B cell (primary cell): Measurements from ENCODE around the gene OR8D1. TPM values are rescaled to one million over a fixed set of nuclear protein-coding genes. Genes with fewer than 3 reads are reported as not detected.

Experiments
- ATAC-seq: fragments of 200-7000 bp; cut with Tn5 transposase; one replicate; pipeline ENCODE4 v1.10.0; 2021; ENCODE audit warnings: low read depth, mild to moderate bottlenecking, moderate number of reproducible peaks, moderate library complexity
- CTCF ChIA-PET: fragments of 350-600 bp; sonication (Branson Sonifier 250); formaldehyde crosslinking; loops from one replicate; lab custom pipeline; 2021; ENCODE audit warnings: antibody characterized with exemption, inconsistent platforms; lab: Charles Lee
- POLR2A ChIA-PET: fragments of 350-600 bp; sonication (Branson Sonifier 250); formaldehyde crosslinking; loops from one replicate; lab custom pipeline; 2021; ENCODE audit warnings: antibody characterized with exemption; lab: Charles Lee
- DNase-seq: peaks from one replicate; pipeline ENCODE4 v3.0.0; 2013
- H2AFZ ChIP-seq: 2 replicates; pipeline ENCODE4 v1.6.1; 2012; ENCODE audit warnings: mild to moderate bottlenecking, low read depth, low read length; ENCODE audit not compliant: insufficient read depth, poor library complexity, severe bottlenecking
- H3K27ac ChIP-seq, 2 donors: 1 replicate in 1 of 2; 2 replicates in 1 of 2; pipeline ENCODE4 v1.5.1; 2012 to 2013; ENCODE audit warnings: low read length in 2 of 2, mild to moderate bottlenecking in 2 of 2, moderate library complexity in 1 of 2
- H3K27me3 ChIP-seq, 4 experiments: fragments of 200-600 bp in 1 of 4; sonication (generic) in 1 of 4; replicated peaks in 1 of 4; 1 replicate in 2 of 4; 2 replicates in 2 of 4; pipeline versions ENCODE4 v1.6.1 to v1.7.0; 2013 to 2016; ENCODE audit warnings: low read length in 3 of 4, mild to moderate bottlenecking in 2 of 4, mixed read lengths in 1 of 4, moderate library complexity in 1 of 4; ENCODE audit not compliant: insufficient read depth in 4 of 4, control insufficient read depth in 3 of 4; ENCODE audit errors: control extremely low read depth in 1 of 4
- H3K36me3 ChIP-seq, 2 experiments: replicated peaks in 1 of 2; 1 replicate in 1 of 2; 2 replicates in 1 of 2; pipeline versions ENCODE4 v1.6.1 to v1.7.1; 2013; ENCODE audit warnings: low read length in 1 of 2; ENCODE audit not compliant: insufficient read depth in 2 of 2, control insufficient read depth in 1 of 2; ENCODE audit errors: control extremely low read depth in 1 of 2, extremely low read depth in 1 of 2
- H3K4me1 ChIP-seq, 2 donors: fragments of 200-600 bp in 1 of 2; sonication (generic) in 1 of 2; 1 replicate in 1 of 2; 2 replicates in 1 of 2; pipeline versions ENCODE4 v1.5.1 to v1.6.1; 2013 to 2017; ENCODE audit warnings: low read length in 2 of 2; ENCODE audit not compliant: control insufficient read depth in 2 of 2, insufficient read depth in 2 of 2
- H3K4me2 ChIP-seq: replicated peaks from 2 replicates; pipeline ENCODE3; 2012; ENCODE audit warnings: mild to moderate bottlenecking, low read depth, low read length; ENCODE audit not compliant: poor library complexity, severe bottlenecking
- H3K4me3 ChIP-seq, 5 experiments: fragments of 200-600 bp in 1 of 5; sonication (generic) in 1 of 5; 1 replicate in 3 of 5; 2 replicates in 2 of 5; pipeline versions ENCODE4 v1.5.1 to v1.7.0; 2011 to 2016; ENCODE audit warnings: low read length in 4 of 5, mild to moderate bottlenecking in 4 of 5, low read depth in 2 of 5, control low read depth in 1 of 5, moderate library complexity in 1 of 5; ENCODE audit not compliant: insufficient read depth in 1 of 5; ENCODE audit errors: control extremely low read depth in 1 of 5, extremely low read depth in 1 of 5
- H3K79me2 ChIP-seq: fragments of 200-600 bp; sonication (generic); one replicate; pipeline ENCODE4 v1.6.0; 2016; ENCODE audit warnings: low read length; ENCODE audit not compliant: control insufficient read depth, insufficient read depth
- H3K9ac ChIP-seq: fragments of 200-600 bp; sonication (generic); 2 replicates; pipeline ENCODE4 v1.6.1; 2017; ENCODE audit warnings: mild to moderate bottlenecking, low read length, moderate library complexity
- H3K9me3 ChIP-seq, 3 donors: one replicate each; pipeline versions ENCODE4 v1.6.1 to v1.7.1; 2013; ENCODE audit warnings: low read length in 2 of 3; ENCODE audit not compliant: control insufficient read depth in 2 of 3, insufficient read depth in 1 of 3; ENCODE audit errors: control extremely low read depth in 1 of 3
- H4K20me1 ChIP-seq: 2 replicates; pipeline ENCODE4 v1.6.0; 2012; ENCODE audit warnings: mild to moderate bottlenecking, low read length; ENCODE audit not compliant: insufficient read depth, control insufficient read depth, poor library complexity, severe bottlenecking
- H3K27ac Mint-ChIP-seq: one replicate; pipeline ENCODE4 v1.8.0; 2021; ENCODE audit warnings: mixed read lengths
- H3K27me3 Mint-ChIP-seq: one replicate; pipeline ENCODE4 v1.8.0; 2021; ENCODE audit warnings: mixed read lengths
- H3K4me1 Mint-ChIP-seq: one replicate; pipeline ENCODE4 v1.8.0; 2021; ENCODE audit warnings: mixed read lengths
- H3K4me3 Mint-ChIP-seq: one replicate; pipeline ENCODE4 v1.8.0; 2021; ENCODE audit warnings: mixed read lengths
- H3K9me3 Mint-ChIP-seq: one replicate; pipeline ENCODE4 v1.8.0; 2022; ENCODE audit warnings: mixed read lengths; ENCODE audit not compliant: insufficient read depth
- EZH2 ChIP-seq: IDR thresholded peaks from 2 replicates; pipeline ENCODE4 v1.6.1; 2012; ENCODE audit warnings: borderline replicate concordance, low read depth, mild to moderate bottlenecking, moderate library complexity, low read length; ENCODE audit not compliant: insufficient read depth, poor library complexity, severe bottlenecking
- WGBS: methylation state at CpG from one replicate; pipeline ENCODE4 v1.1.5; 2013; ENCODE audit warnings: missing lambda C conversion rate; ENCODE audit not compliant: insufficient coverage; 5-methylcytosine and 5-hydroxymethylcytosine counted together
- intact Hi-C: fragments of 100-400 bp; cut with micrococcal nuclease; formaldehyde crosslinking; loops from one replicate; pipeline ENCODE4 v1.10.0; 2022
- polyA plus RNA-seq: library from polyadenylated mRNA; depleted of rRNA; stranded (reverse); fragments of >200 nt; gene quantifications from 2 replicates; pipeline ENCODE4 v1.2.3, GENCODE V29; 2012
- total RNA-seq, 2 donors: library from RNA; stranded (reverse); fragments of 120-200 nt in 1 of 2; gene quantifications; 1 replicate in 1 of 2; 2 replicates in 1 of 2; pipeline versions ENCODE4 v1.2.3 to v1.2.4, GENCODE V29; 2013 to 2022
- TF ChIP-seq, protein P1 (sequence below): fragments of 200-600 bp; IDR thresholded peaks from one replicate; pipeline ENCODE4 v1.8.0; 2022; ENCODE audit warnings: antibody characterized with exemption, mild to moderate bottlenecking

Gene OR8D1
- total and polyA plus RNA-seq, 2 donors (not counting 1 experiment from before 2014, with no cell fraction given): 0.12 TPM; not detected in 1

GRCh38 chr11:124331873-124332272, 18.1 kb upstream of the OR8D1 start:
- intact Hi-C loops: no loop called here
- Histone ChIP-seq H3K36me3 (no peaks in the 10 kb centered on the region), H3K4me3 (no peak overlapping the region), H3K4me2 (no peak overlapping the region), H3K9me3 (no peaks in the 10 kb centered on the region), H3K27me3 (no peaks in the 10 kb centered on the region), H2AFZ (no peak overlapping the region), H3K9ac (no peak overlapping the region), H3K79me2 (no peaks in the 10 kb centered on the region), H3K4me1 (peaks cover 32 to 35% of the 10 kb centered on the region in 2 donors), H3K27ac (no peak overlapping the region), H4K20me1 (no peaks in the 10 kb centered on the region)
- ATAC-seq (no peak), DNase-seq (no peak)
- CTCF ChIA-PET: interaction anchor here (4.1 kb wide), 1 partner anchor 262 kb away, joined by 41 read pairs; no protein-coding TSS in a partner anchor
- POLR2A ChIA-PET: no interaction called here
- no peak overlapping the region for H3K27ac Mint-ChIP-seq
- TF ChIP-seq, protein P1, sequence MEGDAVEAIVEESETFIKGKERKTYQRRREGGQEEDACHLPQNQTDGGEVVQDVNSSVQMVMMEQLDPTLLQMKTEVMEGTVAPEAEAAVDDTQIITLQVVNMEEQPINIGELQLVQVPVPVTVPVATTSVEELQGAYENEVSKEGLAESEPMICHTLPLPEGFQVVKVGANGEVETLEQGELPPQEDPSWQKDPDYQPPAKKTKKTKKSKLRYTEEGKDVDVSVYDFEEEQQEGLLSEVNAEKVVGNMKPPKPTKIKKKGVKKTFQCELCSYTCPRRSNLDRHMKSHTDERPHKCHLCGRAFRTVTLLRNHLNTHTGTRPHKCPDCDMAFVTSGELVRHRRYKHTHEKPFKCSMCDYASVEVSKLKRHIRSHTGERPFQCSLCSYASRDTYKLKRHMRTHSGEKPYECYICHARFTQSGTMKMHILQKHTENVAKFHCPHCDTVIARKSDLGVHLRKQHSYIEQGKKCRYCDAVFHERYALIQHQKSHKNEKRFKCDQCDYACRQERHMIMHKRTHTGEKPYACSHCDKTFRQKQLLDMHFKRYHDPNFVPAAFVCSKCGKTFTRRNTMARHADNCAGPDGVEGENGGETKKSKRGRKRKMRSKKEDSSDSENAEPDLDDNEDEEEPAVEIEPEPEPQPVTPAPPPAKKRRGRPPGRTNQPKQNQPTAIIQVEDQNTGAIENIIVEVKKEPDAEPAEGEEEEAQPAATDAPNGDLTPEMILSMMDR: no peak
- TF ChIP-seq EZH2: no peak
- no peaks in the 10 kb centered on the region for H3K27me3 Mint-ChIP-seq
- H3K4me3 Mint-ChIP-seq: no peak overlapping the region
- no CpG with 5 or more reads among the region's 3 CpGs for WGBS
- H3K4me1 Mint-ChIP-seq: peaks cover 31% of the 10 kb centered on the region
- no peaks in the 10 kb centered on the region for H3K9me3 Mint-ChIP-seq

DNA sequence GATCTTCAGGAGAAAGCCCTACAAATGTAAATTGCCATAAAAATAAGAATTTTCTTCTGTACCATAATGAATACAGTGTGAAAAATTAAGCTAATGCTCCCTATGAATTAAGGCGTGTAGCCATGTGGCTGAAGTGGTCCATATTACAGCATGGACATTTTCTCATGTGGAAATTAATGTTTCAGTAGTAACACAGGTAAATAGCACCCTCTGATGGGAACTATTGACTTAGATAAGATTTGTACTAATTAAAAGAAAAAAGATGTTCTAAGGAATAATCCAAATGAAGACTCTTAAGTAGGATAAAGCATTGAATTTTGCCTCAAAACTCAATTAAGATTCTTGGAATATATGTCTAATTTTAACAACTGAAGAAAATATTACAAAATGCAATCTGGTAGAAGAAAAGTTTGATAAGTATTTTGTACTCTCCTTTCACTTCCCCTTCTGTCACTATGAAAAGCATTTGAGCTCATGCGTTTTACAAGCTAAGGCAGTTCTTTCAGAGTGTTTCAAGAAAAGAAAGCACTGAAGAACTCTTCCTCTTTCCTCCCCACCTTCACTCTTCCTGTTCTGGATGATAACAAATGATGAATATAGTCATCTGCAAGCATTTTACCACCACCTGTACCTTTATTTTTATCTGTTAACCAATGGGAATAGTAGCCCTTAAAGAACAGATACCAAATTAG, 16.2 kb upstream of the OR8D1 start:
- DNase-seq: peak; percentile 81
- CTCF ChIA-PET: interaction anchor here (0.7 to 4.1 kb wide), 10 partner anchors 12 to 750 kb away, joined by 3 to 41 read pairs (median 4); partner anchors contain the start of gene VWA5A
- no peaks in the 10 kb centered on the region for H3K27me3 Mint-ChIP-seq
- Histone ChIP-seq H3K9ac (peak overlapping the region; percentile 32), H3K27me3 (no peaks in the 10 kb centered on the region), H3K79me2 (no peaks in the 10 kb centered on the region), H2AFZ (peak overlapping the region; percentile 23), H3K27ac (peak overlapping the region; percentile 28 to 58), H3K4me1 (peaks cover 46% of the 10 kb centered on the region in 2 donors), H3K9me3 (no peaks in the 10 kb centered on the region), H3K4me2 (peak overlapping the region; percentile 59), H4K20me1 (no peaks in the 10 kb centered on the region), H3K36me3 (no peaks in the 10 kb centered on the region), H3K4me3 (peak overlapping the region in 1 of 5 experiments; percentile 41)
- POLR2A ChIA-PET: interaction anchor here (0.5 kb wide), 1 partner anchor 72 kb away, joined by 4 read pairs; no protein-coding TSS in a partner anchor
- H3K4me3 Mint-ChIP-seq: peak overlapping the region; percentile 26
- intact Hi-C loops: loop anchor here (1.0 kb wide), 1 partner anchor 259 kb away; no protein-coding TSS in a partner anchor
- peak; percentile 88 for ATAC-seq
- no CpG with 5 or more reads among the region's 2 CpGs for WGBS
- H3K4me1 Mint-ChIP-seq: peaks cover 44% of the 10 kb centered on the region
- H3K27ac Mint-ChIP-seq: peak overlapping the region; percentile 62
- no peaks in the 10 kb centered on the region for H3K9me3 Mint-ChIP-seq
- TF ChIP-seq, protein P1: no peak
- TF ChIP-seq EZH2: no peak
